Activated T-cell treated with anti-CD3 and anti-CD28 coated beads, Interleukin-2, amount 50 U/mL, for 48 hours (primary cell): ENCODE data around the gene HDAC10.

Experiments used
- DNase-seq, 2 experiments: peaks; one replicate each; pipeline ENCODE4 v3.0.0-alpha.2; 2020

HDAC10 gene

GRCh38 chr22:50197856-50198623, 53.0 kb downstream of the HDAC10 start:
- DNase-seq = no peak

GRCh38 chr22:50197000-50197800, 53.9 kb downstream of the HDAC10 start:
- DNase-seq = no peak

DNA sequence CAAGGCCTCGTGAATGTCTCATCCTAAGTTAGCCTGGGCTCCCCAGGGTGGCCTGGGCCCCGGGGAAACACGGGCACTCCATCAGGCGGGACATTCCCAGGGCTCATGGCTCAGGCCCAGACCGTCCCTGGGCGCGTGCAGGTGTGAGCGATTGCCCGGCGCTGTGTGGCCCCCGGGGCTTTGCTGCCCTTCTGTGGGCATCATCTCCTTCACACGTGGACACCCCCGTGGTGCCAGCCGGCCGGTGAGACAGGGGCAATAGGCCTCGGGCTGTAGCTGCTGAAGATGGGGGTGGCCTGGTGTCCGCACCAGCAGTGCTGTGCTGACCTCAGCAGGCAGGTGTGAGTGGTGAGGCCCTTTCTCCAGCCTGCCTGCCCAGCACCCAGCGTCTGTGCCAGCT, 54.8 kb downstream of the HDAC10 start:
- no peak for DNase-seq
